ENCODE data around the gene TMEM151A.
A peak's percentile ranks its signal among the peaks of the same experiment; 100 is the strongest.

Gene TMEM151A

DNA sequence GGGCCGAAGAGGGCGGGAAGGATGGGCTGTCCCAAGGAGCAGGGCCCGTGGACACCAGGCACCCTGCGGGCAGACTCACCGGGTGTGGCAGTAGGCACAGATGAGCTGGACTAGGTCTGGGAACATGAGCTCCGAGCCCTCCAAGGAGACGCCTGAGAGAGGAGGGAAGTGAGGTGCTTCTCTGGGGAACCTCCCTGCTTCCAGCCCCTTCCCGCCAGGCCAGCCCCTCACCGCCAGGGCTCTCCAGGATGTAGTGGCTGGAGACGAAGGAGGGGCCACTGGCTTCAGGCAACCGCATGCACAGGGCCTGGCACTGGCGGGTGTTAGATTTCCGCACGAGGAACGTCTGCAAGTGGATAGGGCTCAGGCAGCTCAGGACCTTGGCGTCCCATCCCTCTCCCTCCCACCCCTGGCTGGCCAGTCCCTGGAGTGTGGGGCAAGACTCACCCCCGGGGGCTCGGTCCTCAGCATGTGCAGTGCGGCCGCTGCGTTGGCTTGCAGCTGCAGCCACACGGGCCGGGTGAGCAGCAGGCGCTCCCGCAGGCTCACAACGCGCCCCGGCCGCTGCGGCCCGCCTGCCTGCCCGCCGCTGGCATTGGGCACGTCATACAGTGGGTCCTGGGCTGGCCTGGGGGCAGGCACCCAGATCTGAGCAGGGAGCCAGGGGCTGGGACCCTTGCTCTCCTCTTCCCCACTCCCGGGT lies 44.0 kb downstream of the TMEM151A start:
- DNase-seq (ENCODE audit: low read depth in 2 of 3, low spot score in 2 of 3): no peak

- peak; percentile 51 to 66 (median 60) for DNase-seq (ENCODE audit: low read depth in 2 of 3, low spot score in 2 of 3)
Measured at GRCh38 chr11:66336234-66337102, 44.8 kb downstream of the TMEM151A start, which contains the start of gene RIN1. RIN1 (minus strand) TSS chr11:66336434; CDS start chr11:66336402, 32 bp downstream.

- DNase-seq (ENCODE audit: low read depth in 2 of 3, low spot score in 2 of 3): no peak
Measured at GRCh38 chr11:66337103-66337899, 45.6 kb downstream of the TMEM151A start.

GRCh38 chr11:66338276-66339161 lies 46.8 kb downstream of the TMEM151A start:
- no peak for DNase-seq (ENCODE audit: low read depth in 2 of 3, low spot score in 2 of 3)

DNA sequence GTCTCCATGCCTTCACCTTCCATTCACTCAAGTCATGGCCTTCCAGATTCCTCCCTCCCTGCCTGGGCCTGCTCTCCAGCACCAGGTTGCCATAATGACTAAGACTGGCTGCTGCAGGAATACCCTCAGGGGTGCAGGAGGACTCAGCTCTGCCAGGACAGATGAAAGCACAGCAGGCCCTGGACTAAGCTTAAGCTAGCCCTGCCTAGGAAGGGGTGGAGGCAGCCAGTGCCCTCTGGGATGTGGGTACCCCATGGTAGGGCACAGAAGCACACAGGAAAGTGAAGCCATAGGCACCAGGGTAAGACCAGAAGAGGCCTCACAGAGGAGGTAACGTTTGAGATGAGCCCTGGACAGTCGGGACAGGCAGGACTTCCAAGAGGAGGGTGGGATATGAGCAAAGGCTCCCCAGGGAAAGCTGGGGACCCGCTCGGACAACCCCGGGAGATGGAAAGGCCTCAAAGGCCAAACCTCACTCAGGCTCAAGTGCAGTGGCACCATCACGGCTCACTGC lies 47.5 kb downstream of the TMEM151A start:
- no peak for DNase-seq (ENCODE audit: low read depth in 2 of 3, low spot score in 2 of 3)

DNA sequence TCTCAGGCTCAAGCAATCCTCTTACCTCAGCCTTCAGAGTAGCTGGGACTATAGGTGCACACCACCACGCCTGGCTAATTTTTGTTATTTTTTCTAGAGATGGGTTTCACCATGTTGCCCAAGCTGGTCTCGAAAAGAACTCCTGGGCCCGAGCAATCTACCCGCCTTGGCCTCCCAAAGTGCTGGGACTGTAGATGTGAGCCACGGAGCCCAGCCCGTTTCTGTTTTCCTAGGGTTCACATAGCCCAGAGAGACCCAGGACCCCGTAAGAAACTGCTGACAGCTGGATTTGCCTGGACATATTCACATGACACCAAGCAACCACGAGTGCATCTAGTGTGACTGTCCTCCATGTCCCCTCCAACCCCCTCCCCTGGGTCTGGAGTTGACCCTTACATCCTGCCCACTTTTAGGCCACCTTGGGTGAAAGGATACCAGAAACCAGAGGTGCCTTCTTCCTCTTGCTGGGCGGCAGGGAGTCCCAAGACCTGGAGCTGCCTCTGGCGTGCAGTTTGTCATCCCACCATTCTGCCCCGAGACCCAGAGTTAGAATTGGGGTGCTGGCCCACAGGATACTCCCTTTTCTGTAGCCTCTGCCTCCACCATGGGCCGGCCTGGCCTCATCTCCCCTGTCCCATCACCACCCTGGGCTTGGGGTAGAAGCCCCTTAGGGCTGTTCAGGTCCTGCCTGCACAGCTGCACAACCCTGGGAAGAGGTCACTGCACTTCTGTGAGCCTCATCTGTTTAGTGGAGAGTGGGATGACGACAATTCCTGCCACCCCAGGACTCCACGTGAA lies 48.2 kb downstream of the TMEM151A start:
- no peak for DNase-seq (ENCODE audit: low read depth in 2 of 3, low spot score in 2 of 3)

GRCh38 chr11:66340596-66341501 lies 49.2 kb downstream of the TMEM151A start:
- no peak for DNase-seq (ENCODE audit: low read depth in 2 of 3, low spot score in 2 of 3)

GRCh38 chr11:66341502-66342126 lies 49.9 kb downstream of the TMEM151A start:
- no peak for DNase-seq (ENCODE audit: low read depth in 2 of 3, low spot score in 2 of 3)

DNA sequence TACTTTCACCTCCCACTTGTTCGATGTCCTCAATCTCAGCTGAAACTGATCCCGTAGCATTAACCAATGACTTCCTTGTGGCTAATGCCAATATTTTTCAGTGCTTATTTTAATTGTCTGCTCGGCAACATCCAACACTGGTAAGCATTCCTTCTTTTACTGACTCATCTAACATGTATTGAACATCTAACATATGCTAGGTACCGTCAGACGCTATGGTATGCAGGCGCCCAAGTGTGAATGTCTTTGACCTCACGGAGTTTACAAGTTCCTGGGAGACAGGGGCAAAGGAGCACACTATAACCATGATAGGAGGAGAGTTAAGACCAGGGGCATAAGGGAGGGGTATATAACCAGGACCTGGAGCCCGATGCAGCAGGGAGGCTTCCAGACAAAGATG lies 51.5 kb downstream of the TMEM151A start:
- no peak for DNase-seq (ENCODE audit: low read depth in 2 of 3, low spot score in 2 of 3)

GRCh38 chr11:66344550-66345315 lies 53.0 kb downstream of the TMEM151A start, which contains the start of gene BRMS1:
BRMS1 (minus strand) TSS chr11:66345104; CDS start chr11:66342234, 2,870 bp downstream.
- DNase-seq (ENCODE audit: low read depth in 2 of 3, low spot score in 2 of 3): peak; percentile 81 to 95 (median 92)

- DNase-seq (ENCODE audit: low read depth in 2 of 3, low spot score in 2 of 3): no peak
Measured at GRCh38 chr11:66345316-66345649, 53.6 kb downstream of the TMEM151A start.
